Osteocyte (in vitro differentiated cells): ENCODE data around the gene FGF14. TPM values are rescaled to one million over a fixed set of nuclear protein-coding genes. Genes with fewer than 3 reads are reported as not detected.

Experiments
- DNase-seq: peaks from one replicate; pipeline ENCODE4 v3.0.0; 2021; ENCODE audit warnings: mixed read lengths; ENCODE audit not compliant: unreplicated experiment; ENCODE audit errors: extremely low spot score
- H3K27ac Mint-ChIP-seq: one replicate; pipeline ENCODE4 v1.8.0; 2021; ENCODE audit warnings: mild to moderate bottlenecking, mixed read lengths; ENCODE audit not compliant: unreplicated experiment
- H3K27me3 Mint-ChIP-seq: one replicate; pipeline ENCODE4 v1.8.0; 2021; ENCODE audit warnings: mixed read lengths; ENCODE audit not compliant: unreplicated experiment
- H3K36me3 Mint-ChIP-seq: one replicate; pipeline ENCODE4 v1.8.0; 2021; ENCODE audit warnings: mixed read lengths; ENCODE audit not compliant: unreplicated experiment
- H3K4me1 Mint-ChIP-seq: one replicate; pipeline ENCODE4 v1.8.0; 2021; ENCODE audit warnings: mixed read lengths; ENCODE audit not compliant: unreplicated experiment
- H3K4me3 Mint-ChIP-seq: one replicate; pipeline ENCODE4 v1.8.0; 2021; ENCODE audit warnings: mild to moderate bottlenecking, moderate library complexity, mixed read lengths; ENCODE audit not compliant: unreplicated experiment
- H3K9me3 Mint-ChIP-seq: one replicate; pipeline ENCODE4 v1.8.0; 2021; ENCODE audit warnings: mixed read lengths; ENCODE audit not compliant: unreplicated experiment
- CTCF ChIP-seq: fragments of 200-600 bp; sonication (generic); IDR thresholded peaks from 2 replicates; pipeline ENCODE4 v1.5.0; 2021; ENCODE audit warnings: antibody characterized with exemption, mild to moderate bottlenecking, moderate library complexity
- total RNA-seq: library from RNA; stranded (reverse); gene quantifications from 2 replicates; pipeline ENCODE4 v1.2.1, GENCODE V29; 2021

FGF14 gene
- total RNA-seq, 1 donor from 2014 or later, result 0.24 TPM

DNA sequence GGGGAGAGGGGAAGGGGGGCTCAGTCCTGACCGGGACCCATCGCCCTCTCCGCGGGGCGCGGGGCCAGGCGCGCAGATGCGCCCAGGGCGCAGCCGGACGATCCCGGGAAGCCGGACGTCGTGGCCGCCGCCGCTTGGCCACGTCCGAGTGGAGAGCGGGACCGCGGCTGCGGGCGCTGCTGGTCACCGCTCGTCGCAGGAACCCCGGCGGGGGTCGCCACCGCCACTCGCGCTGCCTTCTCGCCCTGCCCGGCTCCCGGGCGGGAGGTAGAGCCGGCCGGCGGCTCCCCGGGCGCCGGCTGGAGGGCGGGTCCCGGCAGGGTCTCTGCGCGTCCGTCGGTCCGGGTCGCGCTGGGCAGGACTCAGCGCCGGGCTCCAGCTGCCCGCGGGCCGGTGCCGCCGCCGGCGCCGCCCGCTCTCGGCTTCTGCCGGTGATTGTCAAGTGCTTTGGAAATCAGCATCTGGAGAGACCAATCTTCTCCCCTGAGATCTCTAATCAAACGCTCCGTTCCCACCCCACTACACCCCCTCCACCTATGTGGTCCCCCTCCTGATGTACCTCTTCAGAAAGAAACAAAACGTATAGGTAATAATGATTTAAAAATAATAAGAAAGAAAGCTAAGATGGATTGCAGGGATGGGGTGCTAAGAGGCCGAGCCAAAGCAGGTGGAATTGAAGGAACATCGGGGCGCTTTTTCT lies 484.9 kb downstream of the FGF14 start:
- H3K4me3 Mint-ChIP-seq, result peak overlapping the region; percentile 18
- H3K4me1 Mint-ChIP-seq, result peaks cover 10% of the 10 kb centered on the region
- no peak overlapping the region for H3K27ac Mint-ChIP-seq
- H3K36me3 Mint-ChIP-seq, result no peaks in the 10 kb centered on the region
- DNase-seq, result no peak
- no peak for TF ChIP-seq CTCF
- H3K9me3 Mint-ChIP-seq, result no peaks in the 10 kb centered on the region
- peaks cover 81% of the 10 kb centered on the region for H3K27me3 Mint-ChIP-seq

DNA sequence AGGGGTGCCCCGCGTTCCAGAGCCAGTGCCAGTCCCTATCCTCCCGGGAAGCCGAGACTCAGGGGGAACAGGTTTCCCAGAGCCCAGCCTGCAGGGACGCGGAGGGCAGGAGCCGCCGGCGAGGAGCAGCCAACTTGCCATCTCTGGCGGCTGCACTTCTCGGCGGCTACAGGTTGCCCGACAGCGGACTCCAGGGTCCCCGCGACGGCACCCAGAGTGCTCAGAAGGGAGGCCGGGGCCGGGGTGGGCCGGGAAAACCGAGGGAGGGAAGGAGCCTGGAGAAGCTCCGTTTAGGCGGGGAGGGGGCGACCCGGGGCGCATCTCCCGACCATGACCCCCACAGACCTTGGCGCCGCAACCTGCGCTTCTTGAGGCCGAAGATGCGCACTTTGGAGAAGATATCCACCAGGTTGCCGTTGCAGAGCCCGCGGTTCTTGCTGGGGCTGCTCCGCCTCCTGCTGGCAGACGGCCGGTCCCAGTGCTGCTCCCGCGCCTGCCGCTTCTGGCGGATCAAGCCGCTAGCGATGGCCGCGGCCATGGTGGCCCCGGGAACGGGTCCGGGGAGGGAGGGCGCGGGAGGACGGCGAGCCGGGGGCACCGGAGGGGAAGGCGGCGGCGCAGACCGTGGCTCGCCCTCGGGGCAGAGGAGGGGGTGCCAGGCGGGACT lies 485.6 kb downstream of the FGF14 start:
- H3K36me3 Mint-ChIP-seq, result no peaks in the 10 kb centered on the region
- H3K4me1 Mint-ChIP-seq, result peaks cover 10% of the 10 kb centered on the region
- H3K27ac Mint-ChIP-seq, result no peak overlapping the region
- no peak overlapping the region for H3K4me3 Mint-ChIP-seq
- peak; percentile 85 for DNase-seq
- peak; percentile 59 for TF ChIP-seq CTCF
- peaks cover 81% of the 10 kb centered on the region for H3K27me3 Mint-ChIP-seq
- H3K9me3 Mint-ChIP-seq, result no peaks in the 10 kb centered on the region

- no peak for DNase-seq
- Mint-ChIP-seq H3K4me1 (peaks cover 10% of the 10 kb centered on the region), H3K36me3 (no peaks in the 10 kb centered on the region), H3K27me3 (peaks cover 79% of the 10 kb centered on the region), H3K4me3 (no peak overlapping the region), H3K9me3 (no peaks in the 10 kb centered on the region), H3K27ac (no peak overlapping the region)
- no peak for TF ChIP-seq CTCF
These were observed 486.1 kb downstream of the FGF14 start for GRCh38 chr13:101915755-101916107.

DNA sequence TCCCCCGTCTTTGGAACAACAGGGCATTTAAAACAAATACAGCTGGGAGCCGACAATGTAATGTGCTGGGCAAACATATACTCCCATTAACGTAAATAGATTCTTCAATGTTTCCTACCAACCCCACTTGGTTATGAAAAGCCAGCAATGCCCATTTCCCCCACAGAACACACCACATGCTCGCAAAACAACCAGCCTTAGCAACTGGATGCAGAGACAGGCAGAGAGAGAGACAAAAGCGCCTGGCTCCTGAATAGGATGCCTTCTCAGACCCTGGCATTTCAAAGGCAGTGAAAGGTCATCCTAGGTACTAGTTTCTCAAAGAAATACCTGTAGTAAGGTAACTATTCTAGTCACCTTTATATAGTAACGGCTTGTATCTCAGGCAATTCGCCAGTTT lies 486.5 kb downstream of the FGF14 start:
- Mint-ChIP-seq H3K27me3 (peaks cover 75% of the 10 kb centered on the region), H3K9me3 (no peaks in the 10 kb centered on the region), H3K27ac (no peak overlapping the region), H3K36me3 (no peaks in the 10 kb centered on the region), H3K4me1 (peaks cover 10% of the 10 kb centered on the region), H3K4me3 (no peak overlapping the region)
- TF ChIP-seq CTCF, result no peak
- no peak for DNase-seq

DNA sequence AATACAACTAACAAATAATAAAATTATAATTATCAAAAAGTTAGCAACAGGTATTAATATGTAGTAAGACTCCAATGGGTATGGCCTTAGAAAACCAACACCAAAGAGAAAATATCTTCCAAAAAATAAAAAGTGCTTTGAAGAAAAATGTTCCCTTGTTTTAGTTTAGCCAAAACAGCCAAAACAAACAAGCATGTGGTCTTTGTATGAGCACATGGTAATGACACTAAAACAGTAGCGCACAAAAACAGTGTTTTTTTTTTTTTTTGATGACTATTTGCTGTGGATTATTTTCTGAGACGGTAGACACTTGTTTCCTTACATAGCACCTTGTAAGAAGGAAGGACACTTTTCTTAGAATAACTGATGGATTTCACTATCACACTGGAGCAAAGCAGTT lies 490.1 kb downstream of the FGF14 start:
- no peaks in the 10 kb centered on the region for H3K36me3 Mint-ChIP-seq
- DNase-seq, result no peak
- H3K4me1 Mint-ChIP-seq, result peaks cover 5% of the 10 kb centered on the region
- peaks cover 67% of the 10 kb centered on the region for H3K27me3 Mint-ChIP-seq
- no peaks in the 10 kb centered on the region for H3K9me3 Mint-ChIP-seq
- TF ChIP-seq CTCF, result no peak
- H3K27ac Mint-ChIP-seq, result no peak overlapping the region
- no peak overlapping the region for H3K4me3 Mint-ChIP-seq
